ENCODE results near the gene NHEJ1.
A peak's percentile ranks its signal among the peaks of the same experiment; 100 is the strongest.

Gene NHEJ1

GRCh38 chr2:219176818-219177551 lies 16.4 kb upstream of the NHEJ1 start, which contains the start of gene CNPPD1:
Gene CNPPD1 (minus strand): TSS chr2:219176925. CDS start chr2:219176828, 97 bp downstream.
- Histone ChIP-seq H3K4me3 (ENCODE audit: low read depth, low read length) (peak within 1 kb of the TSS; percentile 84), H3K4ac (ENCODE audit: low read depth, low read length) (peak within 1 kb of the TSS; percentile 76), H3K9ac (ENCODE audit: low read length) (peak within 1 kb of the TSS; percentile 89), H3K27me3 (ENCODE audit: insufficient read depth, low read length) (no peaks in the 10 kb centered on the region), H3K4me1 (ENCODE audit: control insufficient read depth in 1 of 2, insufficient read depth in 2 of 2, low read length in 2 of 2) (peaks cover 3 to 9% of the 10 kb centered on the region in 2 experiments), H2BK12ac (ENCODE audit: low read length) (no peak within 1 kb of the TSS), H3K23ac (ENCODE audit: low read length) (no peak within 1 kb of the TSS), H3K18ac (ENCODE audit: low read length) (peak within 1 kb of the TSS; percentile 85), H3K79me1 (ENCODE audit: low read length) (peaks cover 17% of the 10 kb centered on the region), H3K27ac (ENCODE audit: low read depth, low read length) (peak within 1 kb of the TSS; percentile 95), H2BK120ac (ENCODE audit: insufficient read depth, low read length, poor library complexity) (peak within 1 kb of the TSS; percentile 80), H2BK5ac (ENCODE audit: low read depth, low read length, poor library complexity) (peak within 1 kb of the TSS; percentile 93), H3K14ac (ENCODE audit: low read length) (peak within 1 kb of the TSS; percentile 96), H3K9me3 (ENCODE audit: insufficient read depth, low read depth, low read length) (no peaks in the 10 kb centered on the region), H4K8ac (ENCODE audit: low read depth, low read length) (peak within 1 kb of the TSS; percentile 98), H3K36me3 (ENCODE audit: control insufficient read depth in 1 of 2, insufficient read depth in 2 of 2, low read length in 2 of 2) (peaks cover 39 to 44% of the 10 kb centered on the region in 2 experiments), H3K4me2 (ENCODE audit: low read length) (peak within 1 kb of the TSS; percentile 99), H4K91ac (ENCODE audit: low read depth, low read length) (peak within 1 kb of the TSS; percentile 91), H2AK5ac (ENCODE audit: low read length) (peak within 1 kb of the TSS; percentile 23), H2AFZ (ENCODE audit: insufficient read depth, low read length, poor library complexity) (peak within 1 kb of the TSS; percentile 89), H3K79me2 (ENCODE audit: control insufficient read depth, insufficient read depth, low read length, poor library complexity) (peaks cover 7% of the 10 kb centered on the region), H4K12ac (ENCODE audit: low read depth, low read length) (peak within 1 kb of the TSS; percentile 84)
- no CpG with 5 or more reads among the region's 69 CpGs for WGBS (ENCODE audit: extremely low coverage, insufficient coverage, insufficient read length)
- peak; percentile 76 to 85 for DNase-seq

GRCh38 chr2:219175928-219176817 lies 15.6 kb upstream of the NHEJ1 start:
- Histone ChIP-seq H3K27me3 (ENCODE audit: insufficient read depth, low read length) (no peaks in the 10 kb centered on the region), H3K4ac (ENCODE audit: low read depth, low read length) (no peak overlapping the region), H4K8ac (ENCODE audit: low read depth, low read length) (peak overlapping the region; percentile 71), H2AFZ (ENCODE audit: insufficient read depth, low read length, poor library complexity) (peak overlapping the region; percentile 76), H2BK120ac (ENCODE audit: insufficient read depth, low read length, poor library complexity) (peak overlapping the region; percentile 10), H2BK5ac (ENCODE audit: low read depth, low read length, poor library complexity) (peak overlapping the region; percentile 10), H4K91ac (ENCODE audit: low read depth, low read length) (peak overlapping the region; percentile 69), H3K79me1 (ENCODE audit: low read length) (peaks cover 20% of the 10 kb centered on the region), H3K14ac (ENCODE audit: low read length) (peak overlapping the region; percentile 47), H3K18ac (ENCODE audit: low read length) (peak overlapping the region; percentile 27), H2AK5ac (ENCODE audit: low read length) (peak overlapping the region; percentile 23), H3K4me3 (ENCODE audit: low read depth, low read length) (peak overlapping the region; percentile 79), H2BK12ac (ENCODE audit: low read length) (no peak overlapping the region), H4K12ac (ENCODE audit: low read depth, low read length) (no peak overlapping the region), H3K4me1 (ENCODE audit: control insufficient read depth in 1 of 2, insufficient read depth in 2 of 2, low read length in 2 of 2) (peaks cover 3 to 11% of the 10 kb centered on the region in 2 experiments), H3K79me2 (ENCODE audit: control insufficient read depth, insufficient read depth, low read length, poor library complexity) (peaks cover 7% of the 10 kb centered on the region), H3K9ac (ENCODE audit: low read length) (peak overlapping the region; percentile 68), H3K4me2 (ENCODE audit: low read length) (peak overlapping the region; percentile 99), H3K27ac (ENCODE audit: low read depth, low read length) (peak overlapping the region; percentile 95), H3K9me3 (ENCODE audit: insufficient read depth, low read depth, low read length) (no peaks in the 10 kb centered on the region), H3K23ac (ENCODE audit: low read length) (no peak overlapping the region), H3K36me3 (ENCODE audit: control insufficient read depth in 1 of 2, insufficient read depth in 2 of 2, low read length in 2 of 2) (peaks cover 31 to 36% of the 10 kb centered on the region in 2 experiments)
- peak; percentile 33 to 44 for DNase-seq
- no CpG with 5 or more reads among the region's 45 CpGs for WGBS (ENCODE audit: extremely low coverage, insufficient coverage, insufficient read length)

- H3K9me3 ChIP-seq (ENCODE audit: insufficient read depth, low read depth, low read length): no peaks in the 10 kb centered on the region
- H3K4ac ChIP-seq (ENCODE audit: low read depth, low read length): no peak overlapping the region
- no CpG with 5 or more reads among the region's 7 CpGs for WGBS (ENCODE audit: extremely low coverage, insufficient coverage, insufficient read length)
Measured at GRCh38 chr2:219175486-219175885, 14.9 kb upstream of the NHEJ1 start.

GRCh38 chr2:219174801-219175200 lies 14.2 kb upstream of the NHEJ1 start:
- Histone ChIP-seq H2AK5ac (ENCODE audit: low read length) (no peak overlapping the region), H3K4me1 (ENCODE audit: control insufficient read depth in 1 of 2, insufficient read depth in 2 of 2, low read length in 2 of 2) (peaks cover 3 to 11% of the 10 kb centered on the region in 2 experiments), H3K9me3 (ENCODE audit: insufficient read depth, low read depth, low read length) (no peaks in the 10 kb centered on the region), H3K9ac (ENCODE audit: low read length) (no peak overlapping the region), H3K79me2 (ENCODE audit: control insufficient read depth, insufficient read depth, low read length, poor library complexity) (peaks cover 7% of the 10 kb centered on the region), H4K8ac (ENCODE audit: low read depth, low read length) (no peak overlapping the region), H3K18ac (ENCODE audit: low read length) (no peak overlapping the region), H3K4me2 (ENCODE audit: low read length) (no peak overlapping the region), H3K27me3 (ENCODE audit: insufficient read depth, low read length) (no peaks in the 10 kb centered on the region), H2AFZ (ENCODE audit: insufficient read depth, low read length, poor library complexity) (no peak overlapping the region), H3K27ac (ENCODE audit: low read depth, low read length) (no peak overlapping the region), H3K36me3 (ENCODE audit: control insufficient read depth in 1 of 2, insufficient read depth in 2 of 2, low read length in 2 of 2) (peaks cover 18 to 22% of the 10 kb centered on the region in 2 experiments), H2BK120ac (ENCODE audit: insufficient read depth, low read length, poor library complexity) (no peak overlapping the region), H3K4ac (ENCODE audit: low read depth, low read length) (no peak overlapping the region), H3K14ac (ENCODE audit: low read length) (no peak overlapping the region), H3K4me3 (ENCODE audit: low read depth, low read length) (no peak overlapping the region), H3K79me1 (ENCODE audit: low read length) (peaks cover 20% of the 10 kb centered on the region), H3K23ac (ENCODE audit: low read length) (no peak overlapping the region), H4K91ac (ENCODE audit: low read depth, low read length) (no peak overlapping the region), H2BK12ac (ENCODE audit: low read length) (no peak overlapping the region), H2BK5ac (ENCODE audit: low read depth, low read length, poor library complexity) (no peak overlapping the region), H4K12ac (ENCODE audit: low read depth, low read length) (no peak overlapping the region)
- no CpG with 5 or more reads among the region's 7 CpGs for WGBS (ENCODE audit: extremely low coverage, insufficient coverage, insufficient read length)
- DNase-seq: no peak

More at GRCh38 chr2:219175486-219175885, 14.9 kb upstream of the NHEJ1 start:
- no peak for DNase-seq
- Histone ChIP-seq H3K79me1 (ENCODE audit: low read length) (peaks cover 20% of the 10 kb centered on the region), H2BK5ac (ENCODE audit: low read depth, low read length, poor library complexity) (no peak overlapping the region), H3K27me3 (ENCODE audit: insufficient read depth, low read length) (no peaks in the 10 kb centered on the region), H3K4me3 (ENCODE audit: low read depth, low read length) (no peak overlapping the region), H3K27ac (ENCODE audit: low read depth, low read length) (no peak overlapping the region), H2BK120ac (ENCODE audit: insufficient read depth, low read length, poor library complexity) (no peak overlapping the region), H3K4me2 (ENCODE audit: low read length) (no peak overlapping the region), H3K14ac (ENCODE audit: low read length) (no peak overlapping the region), H4K12ac (ENCODE audit: low read depth, low read length) (no peak overlapping the region), H2BK12ac (ENCODE audit: low read length) (no peak overlapping the region), H2AK5ac (ENCODE audit: low read length) (no peak overlapping the region), H4K91ac (ENCODE audit: low read depth, low read length) (no peak overlapping the region), H3K79me2 (ENCODE audit: control insufficient read depth, insufficient read depth, low read length, poor library complexity) (peaks cover 7% of the 10 kb centered on the region), H3K9ac (ENCODE audit: low read length) (no peak overlapping the region), H3K23ac (ENCODE audit: low read length) (no peak overlapping the region), H3K36me3 (ENCODE audit: control insufficient read depth in 1 of 2, insufficient read depth in 2 of 2, low read length in 2 of 2) (peaks cover 25 to 29% of the 10 kb centered on the region in 2 experiments), H2AFZ (ENCODE audit: insufficient read depth, low read length, poor library complexity) (no peak overlapping the region), H4K8ac (ENCODE audit: low read depth, low read length) (no peak overlapping the region), H3K4me1 (ENCODE audit: control insufficient read depth in 1 of 2, insufficient read depth in 2 of 2, low read length in 2 of 2) (peaks cover 3 to 11% of the 10 kb centered on the region in 2 experiments), H3K18ac (ENCODE audit: low read length) (no peak overlapping the region)

All from trophoblast cell (in vitro differentiated cells and primary cell).